HG03520 (cell line): ENCODE results near the gene NXPE4.
"Not testable (repeated sequence)": the region's sequence is repeated elsewhere in the genome, so short reads cannot be mapped to it uniquely, and the experiment has no call there.

Experiments
- ATAC-seq: cut with Tn5 transposase; IDR thresholded peaks from one replicate; pipeline ENCODE4 v1.9.1; 2021; ENCODE audit warnings: mild to moderate bottlenecking, moderate library complexity; ENCODE audit not compliant: unreplicated experiment

NXPE4 gene

GRCh38 chr11:114610984-114611944, 15.7 kb upstream of the NXPE4 start:
- ATAC-seq = no peak

DNA sequence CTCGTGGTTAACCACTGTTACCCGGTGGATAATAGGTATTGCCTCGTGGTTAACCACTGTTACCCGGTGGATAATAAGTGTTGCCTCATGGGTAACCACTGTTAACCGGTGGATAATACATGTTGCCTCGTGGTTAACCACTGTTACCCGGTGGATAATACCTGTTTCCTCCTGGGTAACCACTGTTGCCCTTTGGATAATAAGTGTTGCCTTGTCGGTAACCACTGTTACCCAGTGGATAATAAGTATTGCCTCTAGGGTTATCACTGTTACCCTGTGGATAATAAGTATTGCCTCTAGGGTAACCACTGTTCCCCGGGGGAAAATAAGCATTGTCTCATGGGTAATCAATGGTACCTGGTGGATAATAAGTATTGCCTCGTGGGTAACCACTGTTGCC, 15.0 kb upstream of the NXPE4 start:
- no peak for ATAC-seq

- no peak for ATAC-seq
Measured at GRCh38 chr11:114609429-114609828, 13.8 kb upstream of the NXPE4 start.

GRCh38 chr11:114608605-114609004, 13.0 kb upstream of the NXPE4 start:
- ATAC-seq = not testable (repeated sequence)

- ATAC-seq = no peak
Measured at GRCh38 chr11:114607753-114608459, 12.3 kb upstream of the NXPE4 start.

DNA sequence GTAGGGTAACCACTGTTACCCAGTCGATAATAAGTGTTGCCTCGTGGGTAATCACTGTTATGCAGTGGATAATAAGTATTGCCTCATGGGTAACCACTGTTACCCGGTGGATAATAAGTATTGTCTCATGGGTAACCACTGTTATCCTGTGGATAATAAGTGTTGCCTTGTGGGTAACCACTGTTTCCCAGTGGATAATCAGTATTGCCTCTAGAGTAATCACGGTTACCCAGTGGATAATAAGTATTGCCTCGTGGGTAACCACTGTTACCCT, 11.2 kb upstream of the NXPE4 start:
- not testable (repeated sequence) for ATAC-seq

DNA sequence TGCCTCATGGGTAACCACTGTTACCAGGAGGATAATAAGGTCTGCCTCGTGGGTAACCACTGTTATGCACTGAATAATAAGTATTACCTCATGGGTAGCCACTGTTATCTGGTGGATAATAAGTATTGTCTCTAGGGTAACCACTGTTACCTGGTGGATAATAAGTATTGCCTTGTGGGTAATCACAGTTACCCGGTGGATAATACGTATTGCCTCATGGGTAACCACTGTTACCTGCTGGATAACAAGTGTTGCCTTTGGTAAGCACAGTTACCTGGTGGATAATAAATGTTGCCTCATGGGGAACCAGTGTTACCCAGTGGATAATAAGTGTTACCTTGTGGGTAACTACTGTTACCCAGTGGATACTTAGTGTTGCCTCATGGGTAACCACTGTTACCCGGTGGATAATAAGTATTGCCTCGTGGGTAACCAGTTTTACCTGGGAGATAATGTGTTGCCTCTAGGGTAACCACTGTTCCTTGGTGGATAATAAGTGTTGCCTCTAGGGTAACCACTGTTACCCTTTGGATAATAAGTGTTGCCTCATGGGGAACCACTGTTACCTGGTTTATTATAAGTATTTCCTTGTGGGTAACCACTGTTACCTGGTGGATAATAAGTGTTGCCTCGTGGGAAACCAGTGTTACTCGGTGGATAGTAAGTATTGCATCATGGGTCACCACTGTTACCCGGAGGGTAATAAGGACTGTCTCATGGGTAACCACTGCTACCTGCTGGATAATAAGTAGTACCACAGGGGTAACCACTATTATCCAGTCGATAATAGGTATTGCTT, 10.6 kb upstream of the NXPE4 start:
- no peak for ATAC-seq

DNA sequence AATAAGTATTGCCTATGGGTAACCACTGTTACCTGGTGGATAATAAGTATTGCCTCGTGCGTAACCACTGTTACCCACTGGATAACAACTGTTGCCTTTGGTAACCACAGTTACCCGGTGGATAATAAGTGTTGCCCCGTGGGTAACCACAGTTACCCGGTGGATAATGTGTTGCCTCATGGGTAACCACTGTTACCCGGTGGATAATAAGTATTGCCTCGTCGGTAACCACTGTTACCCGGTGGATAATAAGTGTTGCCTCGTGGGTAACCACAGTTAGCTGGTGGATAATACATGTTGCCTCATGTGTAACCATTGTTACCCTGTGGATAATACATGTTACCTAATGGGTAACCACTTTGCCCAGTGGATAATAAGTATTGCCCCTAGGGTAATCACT, 9.8 kb upstream of the NXPE4 start:
- no peak for ATAC-seq

GRCh38 chr11:114604886-114605285, 9.3 kb upstream of the NXPE4 start:
- ATAC-seq = no peak

GRCh38 chr11:114604179-114604813, 8.7 kb upstream of the NXPE4 start:
- ATAC-seq = no peak

DNA sequence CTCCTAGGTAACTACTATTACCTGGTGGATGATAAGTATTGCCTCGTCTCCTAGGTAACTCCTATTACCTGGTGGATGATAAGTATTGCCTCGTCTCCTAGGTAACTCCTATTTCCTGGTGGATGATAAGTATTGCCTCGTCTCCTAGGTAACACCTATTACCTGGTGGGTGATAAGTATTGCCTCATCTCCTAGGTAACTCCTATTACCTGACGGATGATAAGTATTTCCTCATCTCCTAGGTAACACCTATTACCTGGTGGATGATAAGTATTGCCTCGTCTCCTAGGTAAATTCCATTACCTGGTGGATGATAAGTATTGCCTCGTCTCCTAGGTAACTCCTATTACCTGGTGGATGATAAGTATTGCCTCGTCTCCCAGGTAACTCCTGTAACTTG, 7.6 kb upstream of the NXPE4 start:
- not testable (repeated sequence) for ATAC-seq

- ATAC-seq = no peak
Measured at GRCh38 chr11:114598461-114598860, 2.9 kb upstream of the NXPE4 start.

- no peak for ATAC-seq
Measured at GRCh38 chr11:114596175-114596919, 761 bp upstream of the NXPE4 start.

GRCh38 chr11:114594703-114595102, 883 bp downstream of the NXPE4 start:
- ATAC-seq = no peak

DNA sequence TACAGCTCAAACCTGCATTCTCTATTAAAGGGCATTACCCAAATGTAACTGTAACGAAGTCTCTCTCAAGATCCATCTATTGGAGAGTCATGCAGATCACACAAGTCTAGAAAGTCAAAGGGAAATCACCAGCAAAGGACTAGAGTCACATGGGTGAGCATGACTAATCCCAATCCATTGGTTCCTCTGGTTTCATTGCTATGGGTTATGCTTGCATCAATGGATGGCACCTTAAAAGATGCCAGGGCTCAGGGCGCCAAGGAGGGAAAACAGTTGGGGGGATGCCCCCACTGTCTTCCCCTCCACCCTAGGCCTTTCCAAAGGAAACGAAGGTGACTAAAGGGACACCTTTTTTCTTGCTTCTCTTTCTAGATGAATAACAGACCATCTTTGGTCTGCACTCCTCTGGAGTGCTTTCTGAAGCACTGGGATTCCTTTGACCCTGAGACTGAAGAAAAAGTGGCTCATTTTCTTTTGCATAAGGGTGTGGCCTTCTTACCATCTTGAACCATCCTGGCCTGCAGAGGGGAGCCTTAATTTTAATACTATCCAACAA, 8.1 kb downstream of the NXPE4 start:
- ATAC-seq = no peak

DNA sequence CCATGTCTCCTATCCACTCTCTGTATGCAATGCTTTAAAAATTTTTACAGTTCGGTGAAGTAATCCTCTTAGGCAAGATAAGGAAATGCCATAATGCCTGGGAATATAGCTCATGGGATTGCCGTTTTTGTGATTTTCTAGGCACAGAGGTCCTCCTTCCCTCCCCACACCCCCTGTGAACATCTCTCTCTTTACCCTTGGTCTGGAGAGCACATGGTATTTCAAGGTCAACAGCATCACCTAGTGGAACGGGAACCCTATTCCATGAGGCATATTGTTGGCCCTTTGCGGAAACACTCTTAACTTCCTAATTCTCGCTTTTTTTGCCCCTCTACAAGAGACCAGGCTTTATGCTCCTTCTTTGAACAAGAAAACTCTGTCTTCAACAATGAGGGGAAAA, 8.8 kb downstream of the NXPE4 start:
- ATAC-seq = no peak

- no peak for ATAC-seq
Measured at GRCh38 chr11:114571712-114572111, 23.9 kb downstream of the NXPE4 start.

- ATAC-seq = no peak
Measured at GRCh38 chr11:114569801-114570200, 25.8 kb downstream of the NXPE4 start.

GRCh38 chr11:114566276-114566675, 29.3 kb downstream of the NXPE4 start:
- no peak for ATAC-seq

- no peak for ATAC-seq
Measured at GRCh38 chr11:114564831-114565230, 30.8 kb downstream of the NXPE4 start.
